ENCODE results near the gene KDM1A.

Gene KDM1A

DNA sequence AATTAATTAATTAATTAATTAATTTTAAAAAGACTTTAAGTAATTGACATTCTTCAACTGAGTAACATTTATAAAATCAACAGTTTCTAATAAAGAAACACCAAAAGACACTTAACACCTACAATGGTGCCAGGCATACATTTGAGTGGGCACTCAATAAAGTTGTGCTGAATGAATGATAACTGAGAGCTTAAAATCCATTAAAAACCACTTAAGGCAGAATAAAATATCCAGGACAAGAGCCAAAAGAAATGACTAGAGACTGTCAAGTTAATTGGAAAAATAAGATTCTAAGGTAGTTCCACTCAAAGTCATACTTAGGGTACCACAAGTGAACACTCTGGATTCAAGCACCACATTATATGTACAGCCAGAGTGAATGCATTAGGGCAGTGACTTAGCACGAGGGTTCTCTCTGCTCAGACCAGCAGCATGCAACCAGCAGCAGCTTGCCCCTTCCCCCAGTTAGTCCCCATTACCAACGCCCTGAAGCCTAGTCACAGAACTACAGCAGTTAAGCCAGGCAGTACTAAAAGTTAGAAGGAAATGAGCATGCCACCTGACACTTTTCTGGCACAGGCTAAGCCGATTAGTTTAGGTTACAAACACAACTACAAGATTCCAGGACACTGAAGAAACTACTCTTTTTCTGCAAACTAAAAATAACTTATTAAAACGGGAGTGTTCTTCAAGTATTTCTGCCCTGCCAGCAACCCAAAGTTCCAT lies 102.9 kb downstream of the KDM1A start:
- no peak for TF ChIP-seq ZNF274 (IDR thresholded peaks at IDR 0.05; ENCODE audit: low read depth, low read length)
- H3K4me3 ChIP-seq (ENCODE audit: low read length), result no peak overlapping the region

DNA sequence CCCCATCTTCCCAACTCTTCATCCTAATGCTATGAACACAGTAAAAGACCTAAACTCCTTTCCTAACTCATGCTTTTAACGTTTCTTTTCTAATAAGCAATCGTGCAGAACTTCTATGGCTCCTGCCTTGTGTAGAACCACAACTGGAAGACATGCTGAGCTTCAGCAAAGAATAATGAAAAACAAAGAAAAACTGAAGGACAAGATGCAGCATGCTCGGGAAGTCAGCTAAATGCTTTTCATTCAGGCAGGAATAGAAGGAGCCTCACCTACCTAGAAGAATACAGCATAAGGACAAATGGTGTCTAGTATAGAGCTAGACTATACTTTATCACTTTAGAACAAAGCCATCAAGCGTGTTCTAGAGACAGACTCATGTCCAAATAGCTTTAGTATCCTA lies 103.5 kb downstream of the KDM1A start:
- H3K4me3 ChIP-seq (ENCODE audit: low read length), result no peak overlapping the region
- TF ChIP-seq ZNF274 (IDR thresholded peaks at IDR 0.05; ENCODE audit: low read depth, low read length), result no peak

DNA sequence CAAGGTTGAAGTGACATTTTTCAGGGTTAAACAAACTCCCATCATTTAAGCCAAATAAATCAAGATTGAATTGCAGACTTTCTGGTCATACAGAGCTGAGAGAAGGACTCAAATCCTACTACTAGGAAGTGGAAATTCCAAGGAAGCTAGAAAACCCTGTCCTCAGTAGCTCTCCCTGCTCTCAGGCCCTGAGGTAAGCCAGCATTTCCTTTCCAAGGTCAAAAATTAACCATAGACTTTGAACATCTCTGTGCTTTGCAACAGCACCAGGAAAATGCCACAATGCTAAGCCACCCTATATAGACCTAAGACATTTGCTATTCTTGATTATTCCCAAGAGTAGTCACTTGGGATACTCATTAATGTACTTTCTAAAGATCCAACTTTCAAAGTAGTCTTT lies 104.3 kb downstream of the KDM1A start:
- TF ChIP-seq ZNF274 (IDR thresholded peaks at IDR 0.05; ENCODE audit: low read depth, low read length), result no peak
- H3K4me3 ChIP-seq (ENCODE audit: low read length), result no peak overlapping the region

DNA sequence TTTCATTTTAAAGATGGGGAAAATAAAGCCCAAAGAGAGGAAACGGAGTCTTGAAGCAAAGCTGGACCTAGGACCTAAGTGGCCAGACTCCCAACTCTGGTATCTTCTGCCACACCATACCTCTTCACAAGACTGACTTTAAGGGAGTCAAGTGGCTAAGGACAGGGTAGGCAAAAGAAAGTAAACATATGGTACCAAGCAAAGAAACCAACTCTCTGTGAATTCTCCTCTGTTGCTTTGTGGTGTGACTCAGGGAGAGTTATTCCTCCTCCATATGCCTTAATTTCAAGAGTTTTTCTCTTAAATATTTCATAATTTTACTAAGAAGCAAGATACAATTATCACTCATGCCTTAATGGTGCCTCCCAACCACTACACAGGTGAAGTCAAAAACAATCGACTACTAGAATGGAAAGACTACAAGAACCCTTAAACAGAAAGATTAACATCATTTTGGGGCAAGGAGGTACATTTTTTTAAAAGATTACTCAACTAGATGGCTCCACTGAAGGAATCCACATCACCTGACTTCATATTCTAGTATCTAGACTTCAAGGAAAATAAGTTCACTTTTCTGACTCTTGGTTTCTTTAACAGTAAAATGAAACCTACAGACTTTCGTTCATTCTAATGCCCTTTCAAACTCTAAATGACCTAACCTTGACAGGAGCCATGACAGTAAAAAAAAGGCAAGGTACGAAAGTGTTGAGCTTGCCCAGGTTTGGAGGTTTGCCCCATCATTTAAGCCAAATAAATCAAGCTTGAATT lies 105.2 kb downstream of the KDM1A start:
- H3K4me3 ChIP-seq (ENCODE audit: low read length), result no peak overlapping the region
- no peak for TF ChIP-seq ZNF274 (IDR thresholded peaks at IDR 0.05; ENCODE audit: low read depth, low read length)

DNA sequence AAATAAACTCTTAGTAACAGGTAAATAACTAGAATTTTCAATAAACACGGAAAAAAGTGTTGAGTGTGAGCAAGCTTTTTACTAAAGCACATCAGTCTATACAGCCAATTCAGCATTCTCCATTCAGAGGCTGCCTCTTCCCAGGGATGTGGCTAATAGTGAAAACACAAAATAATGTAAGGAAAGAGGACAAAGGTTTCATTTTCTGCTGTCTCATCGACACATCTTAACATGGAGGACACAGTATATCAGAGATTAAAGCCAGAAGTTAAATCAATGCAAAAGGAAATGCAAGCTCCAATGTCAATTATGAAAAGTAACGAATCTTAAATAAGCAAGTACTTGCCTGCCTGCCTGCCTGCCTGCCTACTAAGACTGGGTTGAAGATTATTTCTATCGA lies 106.2 kb downstream of the KDM1A start:
- no peak for TF ChIP-seq ZNF274 (IDR thresholded peaks at IDR 0.05; ENCODE audit: low read depth, low read length)
- no peak overlapping the region for H3K4me3 ChIP-seq (ENCODE audit: low read length)

DNA sequence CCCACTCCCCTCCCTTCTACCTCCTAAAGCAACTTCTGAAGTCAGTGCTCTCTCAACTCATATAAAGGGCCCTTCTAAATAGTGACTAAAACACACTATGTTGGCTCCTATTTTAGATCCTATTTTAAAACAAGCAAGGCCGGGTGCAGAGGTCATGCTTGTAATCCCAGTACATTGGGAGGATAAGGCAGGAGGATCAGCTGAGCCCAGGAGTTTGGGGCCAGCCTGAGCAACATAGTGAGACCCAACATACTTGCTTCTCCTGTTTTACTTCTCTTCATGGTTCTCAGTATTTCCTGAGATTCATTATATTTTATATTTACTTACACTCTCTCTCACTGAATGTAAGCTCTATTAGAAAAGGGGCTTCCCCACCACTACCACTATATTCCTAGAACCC lies 106.9 kb downstream of the KDM1A start:
- TF ChIP-seq ZNF274 (IDR thresholded peaks at IDR 0.05; ENCODE audit: low read depth, low read length), result no peak
- H3K4me3 ChIP-seq (ENCODE audit: low read length), result no peak overlapping the region

DNA sequence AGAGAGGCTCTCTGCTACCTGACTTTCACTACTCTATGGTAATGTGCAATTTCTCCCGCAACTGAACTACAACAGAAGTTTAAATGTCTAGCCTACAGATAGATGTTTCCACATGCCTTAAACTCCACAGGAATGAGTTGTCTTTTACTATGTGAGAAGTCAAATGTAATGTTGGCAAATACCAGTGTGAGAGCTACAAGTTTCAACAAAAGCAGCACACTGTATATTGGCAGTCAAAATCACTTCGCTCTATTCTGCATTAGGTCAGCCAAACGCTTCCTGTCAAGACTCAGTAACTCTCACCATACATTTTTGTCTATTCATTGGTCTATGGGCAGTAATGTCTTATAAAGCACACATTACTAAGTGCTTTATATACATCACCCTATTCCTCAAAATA lies 107.5 kb downstream of the KDM1A start:
- no peak overlapping the region for H3K4me3 ChIP-seq (ENCODE audit: low read length)
- TF ChIP-seq ZNF274 (IDR thresholded peaks at IDR 0.05; ENCODE audit: low read depth, low read length), result no peak

DNA sequence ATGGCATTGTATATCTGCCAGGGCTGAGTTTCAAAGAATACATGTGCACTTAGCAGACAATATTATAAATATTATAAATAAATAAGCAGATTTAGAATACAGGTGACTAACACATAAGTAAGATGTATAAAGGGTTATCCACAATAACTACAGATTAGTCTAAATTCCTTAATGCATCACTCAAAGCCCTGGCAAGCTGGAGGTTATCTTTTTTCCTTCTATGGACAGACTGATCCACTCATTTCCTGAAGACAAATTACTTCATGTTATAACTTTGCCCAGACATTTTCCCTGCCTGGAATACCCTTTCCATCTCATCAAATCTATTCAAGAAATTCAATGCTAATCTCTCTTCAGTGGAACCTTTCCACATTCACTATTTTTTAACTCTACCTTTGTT lies 110.6 kb downstream of the KDM1A start:
- no peak for TF ChIP-seq ZNF274 (IDR thresholded peaks at IDR 0.05; ENCODE audit: low read depth, low read length)
- no peak overlapping the region for H3K4me3 ChIP-seq (ENCODE audit: low read length)

DNA sequence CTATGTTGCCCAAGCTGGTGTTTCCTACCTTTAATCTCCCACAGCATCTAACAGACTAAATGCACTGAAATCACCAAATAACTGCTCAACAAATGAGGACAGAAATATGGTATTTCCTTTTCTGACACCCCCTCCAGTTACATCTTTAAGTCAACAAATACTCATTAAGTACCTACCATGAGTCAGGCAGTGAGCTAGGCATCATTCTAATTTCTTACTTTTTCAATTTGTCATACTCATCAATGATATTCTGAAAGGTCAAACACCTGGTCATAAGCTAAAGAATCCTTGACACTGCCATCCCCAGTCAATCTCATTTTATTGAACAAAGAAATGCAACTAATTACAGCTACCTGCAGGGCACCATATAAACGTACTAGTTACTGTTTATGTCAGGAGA lies 112.8 kb downstream of the KDM1A start:
- no peak for TF ChIP-seq ZNF274 (IDR thresholded peaks at IDR 0.05; ENCODE audit: low read depth, low read length)
- H3K4me3 ChIP-seq (ENCODE audit: low read length), result no peak overlapping the region
